Vagina (tissue), 2 donors: ENCODE data around the gene SCN8A.

Experiments
- CTCF ChIP-seq, 3 experiments: fragments of 450-650 bp in 2 of 3; fragments of 200-600 bp in 1 of 3; sonication (generic) in 1 of 3; IDR thresholded peaks; one replicate each; pipeline ENCODE4 v1.5.1; 2017 to 2019; ENCODE audit warnings: antibody characterized with exemption in 3 of 3, mild to moderate bottlenecking in 2 of 3, moderate library complexity in 2 of 3
- POLR2A ChIP-seq, 2 donors: fragments of 450-650 bp; IDR thresholded peaks; one replicate each; pipeline ENCODE4 v1.6.1; 2017; ENCODE audit warnings: antibody characterized with exemption in 2 of 2, mild to moderate bottlenecking in 2 of 2, moderate library complexity in 2 of 2
- POLR2AphosphoS5 ChIP-seq, 2 donors: sonication (generic); formaldehyde crosslinking; IDR thresholded peaks; one replicate each; pipeline ENCODE4 v1.9.0; 2017; ENCODE audit warnings: antibody characterized with exemption in 2 of 2, mild to moderate bottlenecking in 2 of 2, low read depth in 1 of 2; ENCODE audit not compliant: insufficient read depth in 1 of 2

- no peak for TF ChIP-seq CTCF (IDR thresholded peaks at IDR 0.05)
- TF ChIP-seq POLR2A (IDR thresholded peaks at IDR 0.05): no peak
- TF ChIP-seq POLR2AphosphoS5 (IDR thresholded peaks at IDR 0.05; ENCODE audit: insufficient read depth in 1 of 2, low read depth in 1 of 2): no peak
Measured at GRCh38 chr12:51827925-51828818, 237.1 kb downstream of the SCN8A start.
